Body of pancreas (tissue), 4 donors: ENCODE measurements around the gene LSAMP. TPM values are rescaled to one million over a fixed set of nuclear protein-coding genes. Genes with fewer than 3 reads are reported as not detected.

ENCODE experiments used
- ATAC-seq: fragments of 150-250 bp; one replicate; pipeline ENCODE4 v1.9.1; 2016
- DNase-seq, 4 donors: peaks; one replicate each; pipeline ENCODE4 v3.0.0-alpha.2; 2019
- H3K27ac ChIP-seq, 4 donors: fragments of 200-600 bp; sonication (generic); 1 replicate in 3 of 4; 2 replicates in 1 of 4; pipeline versions ENCODE4 v1.5.1 to v1.6.1; 2016 to 2019; ENCODE audit warnings: mild to moderate bottlenecking in 1 of 4, mixed read lengths in 1 of 4, moderate library complexity in 1 of 4
- H3K27me3 ChIP-seq, 2 donors: fragments of 200-600 bp; sonication (generic); one replicate each; pipeline ENCODE4 v1.6.0; 2016; ENCODE audit warnings: mild to moderate bottlenecking in 1 of 2
- H3K36me3 ChIP-seq, 2 donors: fragments of 200-600 bp; sonication (generic); replicated peaks in 1 of 2; 2 replicates each; pipeline ENCODE4 v1.5.1; 2016; ENCODE audit warnings: low read depth in 2 of 2; ENCODE audit not compliant: insufficient read depth in 1 of 2
- H3K4me1 ChIP-seq: fragments of 200-600 bp; sonication (generic); one replicate; pipeline ENCODE4 v1.6.0; 2016
- H3K4me3 ChIP-seq, 2 donors: fragments of 200-600 bp; sonication (generic); 1 replicate in 1 of 2; 2 replicates in 1 of 2; pipeline ENCODE4 v1.5.1; 2016 to 2019
- H3K9me3 ChIP-seq, 3 donors: fragments of 200-600 bp; sonication (generic); 1 replicate in 2 of 3; 2 replicates in 1 of 3; pipeline ENCODE4 v1.5.1; 2016
- POLR2A ChIP-seq, 3 donors: fragments of 450-650 bp; IDR thresholded peaks; one replicate each; pipeline ENCODE4 v1.6.1; 2016; ENCODE audit warnings: antibody characterized with exemption in 3 of 3, mild to moderate bottlenecking in 2 of 3
- WGBS, 2 donors: methylation state at CpG; one replicate each; pipeline ENCODE4 v1.1.5; 2017; 5-methylcytosine and 5-hydroxymethylcytosine counted together
- intact Hi-C: fragments of 100-400 bp; cut with DNase I; formaldehyde crosslinking; loops from one replicate; pipeline ENCODE4 v1.15.1; 2023
- total RNA-seq, 2 donors: library from RNA; depleted of rRNA; stranded (reverse); fragments of >200 nt; gene quantifications; one replicate each; pipeline ENCODE4 v1.1.0, GENCODE V29; 2016
- TF ChIP-seq, protein P1 (sequence below), 7 experiments: fragments of 450-650 bp in 4 of 7; fragments of 200-600 bp in 3 of 7; sonication (generic) in 3 of 7; IDR thresholded peaks; one replicate each; pipeline ENCODE4 v1.5.1; 2016 to 2019; ENCODE audit warnings: antibody characterized with exemption in 7 of 7

Gene LSAMP
- total RNA-seq, 2 donors from 2014 or later, result 1.6 to 2.1 TPM

DNA sequence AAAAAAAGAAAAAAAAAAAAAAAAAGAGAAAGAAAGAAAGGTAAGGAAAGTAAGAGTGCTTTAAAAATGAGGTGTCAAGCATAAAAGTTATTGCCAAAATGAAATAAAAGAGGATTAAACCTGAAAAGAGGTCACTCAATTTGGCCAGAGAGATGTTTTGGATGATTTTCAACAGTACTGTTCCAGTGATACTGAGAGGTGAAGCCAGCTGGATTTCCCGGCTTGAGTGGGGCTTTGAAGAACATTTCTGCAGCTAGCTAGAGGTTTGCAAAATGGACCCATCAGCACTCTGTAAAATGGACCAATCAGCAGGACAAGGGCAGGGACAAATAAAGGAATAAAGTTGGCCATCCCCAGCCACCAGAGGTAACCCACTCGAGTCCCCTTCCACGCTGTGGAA, 128.5 kb downstream of the LSAMP start:
- intact Hi-C loops, result no loop called here
- no peak overlapping the region for H3K4me3 ChIP-seq
- ATAC-seq, result no peak
- no peak for DNase-seq
- TF ChIP-seq, protein P1, sequence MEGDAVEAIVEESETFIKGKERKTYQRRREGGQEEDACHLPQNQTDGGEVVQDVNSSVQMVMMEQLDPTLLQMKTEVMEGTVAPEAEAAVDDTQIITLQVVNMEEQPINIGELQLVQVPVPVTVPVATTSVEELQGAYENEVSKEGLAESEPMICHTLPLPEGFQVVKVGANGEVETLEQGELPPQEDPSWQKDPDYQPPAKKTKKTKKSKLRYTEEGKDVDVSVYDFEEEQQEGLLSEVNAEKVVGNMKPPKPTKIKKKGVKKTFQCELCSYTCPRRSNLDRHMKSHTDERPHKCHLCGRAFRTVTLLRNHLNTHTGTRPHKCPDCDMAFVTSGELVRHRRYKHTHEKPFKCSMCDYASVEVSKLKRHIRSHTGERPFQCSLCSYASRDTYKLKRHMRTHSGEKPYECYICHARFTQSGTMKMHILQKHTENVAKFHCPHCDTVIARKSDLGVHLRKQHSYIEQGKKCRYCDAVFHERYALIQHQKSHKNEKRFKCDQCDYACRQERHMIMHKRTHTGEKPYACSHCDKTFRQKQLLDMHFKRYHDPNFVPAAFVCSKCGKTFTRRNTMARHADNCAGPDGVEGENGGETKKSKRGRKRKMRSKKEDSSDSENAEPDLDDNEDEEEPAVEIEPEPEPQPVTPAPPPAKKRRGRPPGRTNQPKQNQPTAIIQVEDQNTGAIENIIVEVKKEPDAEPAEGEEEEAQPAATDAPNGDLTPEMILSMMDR (IDR thresholded peaks at IDR 0.05), result no peak
- no peak for TF ChIP-seq POLR2A (IDR thresholded peaks at IDR 0.05)
- H3K36me3 ChIP-seq, result no peaks in the 10 kb centered on the region
- no peak overlapping the region for H3K27ac ChIP-seq
- H3K4me1 ChIP-seq, result no peaks in the 10 kb centered on the region
- H3K27me3 ChIP-seq, result no peaks in the 10 kb centered on the region
- H3K9me3 ChIP-seq, result no peaks in the 10 kb centered on the region
- WGBS, 2 donors, result 70 to 73% methylated on average over 3 of the region's 3 CpGs

DNA sequence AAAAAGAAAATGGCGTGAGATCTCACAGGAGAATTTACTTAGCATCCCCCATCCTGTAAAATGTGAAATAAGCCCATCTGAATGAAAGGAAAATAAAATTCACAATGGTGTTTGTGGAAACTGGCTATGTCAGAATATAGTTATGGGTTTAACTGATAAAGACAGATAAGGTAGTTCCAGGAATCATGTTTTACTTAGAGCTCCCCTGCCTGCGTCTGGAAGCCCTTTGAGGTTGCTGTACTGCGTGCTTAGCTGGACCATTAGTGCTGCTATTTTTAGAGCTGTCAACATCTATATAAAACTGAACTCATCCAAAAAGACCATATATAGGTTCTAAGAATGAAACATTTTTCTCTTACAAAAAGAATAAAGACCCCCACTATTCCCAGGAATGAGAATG, 130.8 kb downstream of the LSAMP start:
- Histone ChIP-seq H3K36me3 (no peaks in the 10 kb centered on the region), H3K4me1 (no peaks in the 10 kb centered on the region), H3K27ac (no peak overlapping the region), H3K4me3 (no peak overlapping the region), H3K9me3 (no peaks in the 10 kb centered on the region), H3K27me3 (no peaks in the 10 kb centered on the region)
- no peak for DNase-seq
- 38 to 48% methylated on average over 3 of the region's 3 CpGs for WGBS, 2 donors
- no peak for TF ChIP-seq POLR2A (IDR thresholded peaks at IDR 0.05)
- TF ChIP-seq, protein P1 (IDR thresholded peaks at IDR 0.05), result no peak
- intact Hi-C loops, result no loop called here
- ATAC-seq, result no peak

DNA sequence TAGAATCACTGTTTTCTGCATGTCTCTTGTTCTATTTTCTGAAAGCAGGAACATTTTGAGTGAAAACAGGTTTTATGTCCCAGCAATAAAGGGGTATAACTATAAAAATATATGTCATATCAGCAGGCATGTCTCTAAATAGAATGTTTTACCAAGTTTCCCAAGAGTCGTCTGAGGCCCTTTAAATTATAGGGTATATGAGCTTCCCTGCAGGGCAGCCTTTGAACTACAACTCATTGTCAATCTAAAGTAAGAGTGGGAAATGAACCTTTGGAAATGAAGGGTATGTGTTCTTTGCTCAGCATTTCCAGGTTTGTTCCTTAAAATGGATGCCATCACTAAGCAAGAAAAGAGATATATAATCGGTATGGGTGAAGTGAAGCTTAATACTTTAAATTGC, 138.6 kb downstream of the LSAMP start:
- TF ChIP-seq, protein P1 (IDR thresholded peaks at IDR 0.05), result no peak
- TF ChIP-seq POLR2A (IDR thresholded peaks at IDR 0.05), result no peak
- ATAC-seq, result no peak
- H3K27ac ChIP-seq, result no peak overlapping the region
- intact Hi-C loops, result no loop called here
- H3K4me3 ChIP-seq, result no peak overlapping the region
- no peak for DNase-seq
- H3K4me1 ChIP-seq, result no peaks in the 10 kb centered on the region
- WGBS, 2 donors, result 48 to 71% methylated on average over 2 of the region's 2 CpGs
- no peaks in the 10 kb centered on the region for H3K27me3 ChIP-seq
- H3K9me3 ChIP-seq, result no peaks in the 10 kb centered on the region
- H3K36me3 ChIP-seq, result no peaks in the 10 kb centered on the region

DNA sequence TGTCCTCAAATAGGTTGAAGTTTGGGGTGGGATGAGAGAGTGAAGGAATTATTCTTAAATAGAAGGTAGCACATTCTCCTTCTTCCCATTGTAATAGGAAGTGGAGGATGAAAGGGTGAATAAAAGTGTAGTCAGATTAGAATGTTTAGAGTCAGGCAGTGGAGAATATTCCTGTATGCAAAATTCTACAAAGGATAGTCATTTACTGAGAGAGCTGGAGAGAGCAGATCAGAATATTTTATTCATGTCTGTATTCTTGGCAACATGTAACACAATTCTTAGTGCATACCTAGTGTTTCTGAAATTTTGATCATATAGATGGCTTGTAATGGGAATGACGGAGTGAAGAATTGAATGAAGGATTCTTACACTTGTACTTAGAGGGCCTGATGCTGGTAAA, 139.1 kb downstream of the LSAMP start:
- no peak for TF ChIP-seq POLR2A (IDR thresholded peaks at IDR 0.05)
- TF ChIP-seq, protein P1 (IDR thresholded peaks at IDR 0.05), result no peak
- intact Hi-C loops, result no loop called here
- H3K4me1 ChIP-seq, result no peaks in the 10 kb centered on the region

DNA sequence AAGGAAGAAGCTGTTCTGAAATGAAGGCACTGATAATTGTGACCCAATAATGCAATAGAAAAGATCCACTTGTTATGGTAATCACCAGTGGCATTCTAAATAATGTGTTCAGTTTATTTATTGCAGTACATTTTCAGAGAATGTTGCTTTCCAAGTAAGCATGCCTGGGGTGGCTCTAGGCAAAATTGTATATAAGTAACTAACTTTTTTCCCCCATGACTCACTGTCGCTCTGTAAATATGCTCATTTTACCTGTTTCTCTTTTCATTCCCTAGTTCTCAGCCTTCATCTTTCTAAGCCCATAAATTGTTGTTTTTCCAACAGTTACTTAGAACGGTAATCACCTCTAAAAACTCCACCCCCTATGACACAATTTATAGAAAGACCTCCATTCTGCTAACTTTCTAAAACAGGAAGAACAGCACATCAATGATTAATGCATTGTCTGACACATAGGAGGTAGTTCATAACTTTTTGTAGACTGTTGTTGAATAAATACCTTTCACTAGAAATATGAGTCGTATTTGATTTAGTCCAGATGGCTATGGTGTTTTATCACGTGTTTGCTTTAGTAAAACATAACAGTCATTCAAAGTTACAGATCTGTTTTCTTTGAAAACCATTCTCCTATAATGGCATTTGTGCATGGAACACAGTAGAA, 143.1 kb downstream of the LSAMP start:
- no peaks in the 10 kb centered on the region for H3K27me3 ChIP-seq
- DNase-seq (no peak), ATAC-seq (no peak)
- H3K27ac ChIP-seq, result no peak overlapping the region
- no peaks in the 10 kb centered on the region for H3K4me1 ChIP-seq
- no peaks in the 10 kb centered on the region for H3K36me3 ChIP-seq
- TF ChIP-seq, protein P1 (IDR thresholded peaks at IDR 0.05), result no peak
- TF ChIP-seq POLR2A (IDR thresholded peaks at IDR 0.05), result no peak
- no peak overlapping the region for H3K4me3 ChIP-seq
- intact Hi-C loops, result no loop called here
- H3K9me3 ChIP-seq, result no peaks in the 10 kb centered on the region
- 36 to 49% methylated on average over 4 of the region's 4 CpGs for WGBS, 2 donors

More for the DNA sequence above, 139.1 kb downstream of the LSAMP start:
- DNase-seq (no peak), ATAC-seq (no peak)
- no peaks in the 10 kb centered on the region for H3K36me3 ChIP-seq
- H3K4me3 ChIP-seq, result no peak overlapping the region
- 85 to 88% methylated on average over 1 of the region's 1 CpG for WGBS, 2 donors
- H3K9me3 ChIP-seq, result no peaks in the 10 kb centered on the region
- no peak overlapping the region for H3K27ac ChIP-seq
- H3K27me3 ChIP-seq, result no peaks in the 10 kb centered on the region
